ENCODE data around the gene AQP9.

The AQP9 gene

DNA sequence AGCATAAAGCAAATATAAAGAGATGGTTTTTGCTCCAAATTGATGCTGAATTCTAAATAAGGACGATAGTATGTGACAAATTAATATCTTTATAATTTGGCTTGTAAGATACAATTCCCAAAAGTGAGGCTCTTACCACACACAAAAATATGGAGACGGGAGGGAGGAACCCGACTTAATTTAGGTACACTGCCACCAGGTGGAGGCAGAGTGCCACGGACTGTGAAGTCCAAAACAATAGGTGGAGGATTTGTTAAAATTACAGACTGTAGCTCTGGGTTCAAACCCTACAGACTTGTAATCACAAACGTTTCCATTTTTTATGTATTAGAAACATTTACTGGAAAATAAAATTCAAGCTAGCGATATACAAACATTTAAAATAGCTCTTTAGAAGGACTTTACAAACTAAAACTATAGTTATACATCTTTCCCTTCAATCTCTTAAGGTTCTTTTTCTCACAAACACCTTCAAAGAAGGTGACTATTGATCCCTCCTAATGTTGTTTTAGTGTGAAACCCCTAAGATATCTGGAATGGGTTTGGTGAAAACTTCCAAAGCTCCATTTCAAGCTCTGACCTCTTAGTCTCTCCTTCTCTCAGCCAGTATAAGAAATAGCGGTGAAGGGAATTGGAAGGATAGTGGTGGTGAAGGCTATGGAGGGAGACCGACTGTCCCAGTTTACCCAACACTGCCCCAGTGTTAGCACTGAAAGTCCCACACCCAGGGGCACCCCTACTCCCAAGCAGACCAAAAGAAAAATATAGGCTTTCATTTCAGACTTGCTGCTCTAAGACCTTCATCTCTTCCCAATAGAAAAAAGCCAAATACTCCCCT, 89.7 kb downstream of the AQP9 start:
- DNase-seq (ENCODE audit: low spot score): peak; percentile 66

DNA sequence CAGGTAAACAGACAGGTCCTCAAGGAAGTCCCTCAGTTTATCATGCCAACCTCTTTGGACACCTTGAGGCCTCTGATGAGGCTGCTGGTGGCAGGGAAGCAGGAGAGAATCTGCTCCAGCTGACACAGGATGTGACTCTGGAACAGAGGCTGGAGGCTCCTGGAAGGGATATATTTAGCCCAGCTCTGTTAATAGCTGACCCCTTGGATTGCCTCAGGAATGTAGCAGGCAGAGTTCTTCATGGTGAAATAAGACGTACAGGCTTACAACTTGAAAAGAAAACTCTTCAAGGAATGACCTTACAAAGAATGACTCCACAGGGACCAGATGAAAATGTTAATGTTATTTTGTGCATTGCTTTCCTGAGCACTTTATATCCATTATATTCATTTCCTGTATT, 90.5 kb downstream of the AQP9 start:
- peak; percentile 66 for DNase-seq (ENCODE audit: low spot score)

DNA sequence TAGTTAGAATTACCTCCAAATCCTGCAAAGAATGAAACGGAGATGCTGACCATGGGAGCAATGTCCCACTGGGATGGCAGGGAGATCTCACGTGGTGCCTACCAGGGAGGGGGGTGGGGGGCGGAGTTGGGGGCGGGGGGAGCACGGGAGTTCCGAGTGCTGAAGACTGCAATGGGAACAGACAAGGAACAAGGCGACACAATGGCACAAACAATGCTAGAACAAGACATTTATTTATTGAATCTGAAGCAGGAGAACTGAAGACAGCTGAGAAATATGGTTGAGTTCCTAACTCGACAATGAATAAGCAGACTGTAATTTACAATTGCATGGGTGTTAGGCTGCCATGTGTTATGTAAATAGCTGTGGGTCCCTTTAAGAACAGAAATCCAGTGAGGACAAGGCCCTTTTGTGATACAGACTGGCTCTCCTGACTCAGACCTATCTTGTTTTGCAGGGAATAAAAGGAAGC, 91.2 kb downstream of the AQP9 start:
- peak; percentile 18 for DNase-seq (ENCODE audit: low spot score)

DNA sequence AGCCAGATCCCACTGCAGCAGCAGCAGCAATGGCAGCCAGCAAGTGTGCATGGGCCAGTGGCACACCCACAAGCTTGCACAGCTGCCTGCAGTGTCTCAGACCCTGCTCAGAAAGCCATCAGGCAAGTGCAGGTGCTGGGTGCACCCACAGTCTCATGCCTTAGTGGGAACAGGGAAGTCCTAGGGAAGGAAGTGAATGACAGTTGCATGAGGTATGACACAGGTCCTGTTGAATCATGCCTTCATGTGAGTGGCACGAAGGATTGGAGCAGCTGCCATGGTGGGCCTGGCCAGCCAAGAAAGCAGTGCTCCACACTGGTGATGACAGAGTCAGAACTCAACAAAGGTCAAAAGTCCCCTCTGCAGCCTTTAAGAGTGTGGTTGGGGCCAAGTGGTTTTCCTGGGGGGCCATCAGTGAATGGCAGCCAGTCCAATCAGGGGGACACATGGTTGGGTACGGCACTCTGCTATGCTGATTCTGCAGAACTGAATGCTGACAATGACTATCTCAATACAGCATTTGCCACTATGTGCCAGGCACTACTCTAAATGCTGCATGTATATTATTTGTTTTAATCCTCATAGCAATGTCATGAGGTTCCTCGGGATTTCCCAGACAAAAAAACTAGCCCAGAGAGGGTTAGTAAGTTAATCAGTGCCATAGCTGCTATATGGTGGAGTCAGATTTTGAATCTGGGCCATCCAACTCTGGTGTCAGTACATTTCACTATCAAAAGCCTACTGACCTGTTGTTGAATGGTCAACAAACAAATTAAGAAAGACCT, 94.3 kb downstream of the AQP9 start:
- no peak for DNase-seq (ENCODE audit: low spot score)

DNA sequence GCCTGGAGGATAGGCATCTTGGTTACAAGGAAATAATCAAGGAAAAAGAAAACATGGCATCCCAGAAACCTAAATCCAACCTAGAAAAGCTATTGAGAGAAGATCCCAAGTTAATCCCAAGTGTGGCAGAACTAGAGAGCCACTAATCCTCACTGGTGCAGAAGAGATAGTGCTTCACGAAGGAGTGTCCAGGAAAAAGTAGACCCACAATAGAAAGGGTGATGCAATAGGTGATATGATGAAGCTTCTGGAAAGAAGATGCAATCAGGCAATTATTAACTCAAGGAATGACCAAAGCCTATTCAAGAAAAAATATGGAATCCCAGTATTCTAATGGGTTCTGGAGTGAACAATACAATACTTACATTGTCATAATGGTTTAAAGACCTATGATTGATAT, 95.2 kb downstream of the AQP9 start:
- DNase-seq (ENCODE audit: low spot score): no peak
